ENCODE data around the gene ADAMTS2.

The ADAMTS2 gene

GRCh38 chr5:179160584-179160983, 184.7 kb downstream of the ADAMTS2 start:
- TF ChIP-seq CTCF (IDR thresholded peaks at IDR 0.05; ENCODE audit: insufficient read depth, low read length, missing control alignments), result no peak
- ChIA-PET POLR2A (no interaction called here), CTCF (interaction anchor here (1.1 to 2.2 kb wide), 2 partner anchors 15 to 333 kb away, joined by 3 to 9 read pairs; no protein-coding TSS in a partner anchor)
- no peak for DNase-seq (ENCODE audit: low read depth, low spot score)
- no peak overlapping the region for H3K4me3 ChIP-seq (ENCODE audit: low read depth, low read length)

DNA sequence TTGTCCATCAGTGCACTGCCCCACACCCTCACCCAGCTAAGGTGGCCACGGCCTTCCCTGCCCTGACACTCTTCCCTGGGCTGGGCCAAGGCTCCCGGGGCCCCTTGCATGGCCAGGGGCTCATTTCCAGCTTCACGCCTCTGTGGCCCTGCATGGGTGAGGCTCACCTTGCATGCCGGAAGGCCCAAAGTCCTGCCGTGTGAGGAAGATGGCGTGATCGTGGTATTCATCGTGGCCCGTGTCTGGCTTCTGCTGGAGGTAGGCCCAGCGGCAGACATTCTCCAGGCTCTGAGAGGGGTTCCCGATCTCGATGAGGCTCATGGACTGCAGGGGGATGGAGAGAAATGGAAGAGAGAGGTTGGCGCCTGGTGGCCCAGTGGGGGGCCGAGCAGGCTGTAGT, 186.7 kb downstream of the ADAMTS2 start:
- CTCF ChIA-PET, result interaction anchor here (1.1 to 1.7 kb wide), 2 partner anchors 9 to 10 kb away, joined by 4 to 5 read pairs; no protein-coding TSS in a partner anchor

GRCh38 chr5:179154991-179155955, 190.0 kb downstream of the ADAMTS2 start:
- no peak for DNase-seq (ENCODE audit: low read depth, low spot score)
- H3K4me3 ChIP-seq (ENCODE audit: low read depth, low read length), result no peak overlapping the region
- CTCF ChIA-PET, result no interaction called here
- POLR2A ChIA-PET, result no interaction called here
- no peak for TF ChIP-seq CTCF (IDR thresholded peaks at IDR 0.05; ENCODE audit: insufficient read depth, low read length, missing control alignments)

More for the DNA sequence above, 186.7 kb downstream of the ADAMTS2 start:
- POLR2A ChIA-PET, result no interaction called here
- H3K4me3 ChIP-seq (ENCODE audit: low read depth, low read length), result no peak overlapping the region
- no peak for TF ChIP-seq CTCF (IDR thresholded peaks at IDR 0.05; ENCODE audit: insufficient read depth, low read length, missing control alignments)
- no peak for DNase-seq (ENCODE audit: low read depth, low spot score)

DNA sequence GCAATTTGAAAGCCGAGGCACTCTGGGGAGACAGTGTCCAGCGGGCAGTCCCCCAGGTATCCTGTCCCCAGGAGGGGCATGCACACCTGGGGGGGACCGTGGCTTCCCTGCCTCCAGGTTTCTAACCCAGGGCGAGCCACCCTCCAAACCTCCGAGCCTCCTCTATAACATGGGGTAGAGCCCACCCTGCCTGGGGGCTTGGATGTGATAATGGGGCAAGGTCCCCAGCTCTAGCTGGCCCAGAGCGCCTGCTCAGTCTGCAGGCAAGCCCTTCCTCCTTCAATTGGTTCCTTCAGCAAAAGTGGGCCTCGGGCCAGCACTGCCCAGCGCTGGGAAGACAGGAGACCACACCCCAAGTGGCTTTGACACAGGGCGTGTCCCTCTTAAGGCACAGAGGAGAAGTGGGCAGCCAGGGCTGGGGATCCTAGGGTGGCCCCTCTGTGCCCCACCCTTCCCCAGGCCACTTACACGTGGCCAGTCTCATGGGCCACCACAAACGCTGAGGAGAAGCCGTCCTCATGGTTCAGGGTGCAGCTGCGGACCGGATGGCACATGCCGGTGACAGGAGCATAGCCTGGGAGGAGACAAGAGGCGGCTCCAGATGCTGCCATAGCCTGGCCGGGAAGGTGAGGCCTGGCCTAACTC, 190.8 kb downstream of the ADAMTS2 start:
- no peak for DNase-seq (ENCODE audit: low read depth, low spot score)
- ChIA-PET CTCF (interaction anchor here (0.9 kb wide), 1 partner anchor 13 kb away, joined by 6 read pairs; no protein-coding TSS in a partner anchor), POLR2A (no interaction called here)
- no peak overlapping the region for H3K4me3 ChIP-seq (ENCODE audit: low read depth, low read length)
- TF ChIP-seq CTCF (IDR thresholded peaks at IDR 0.05; ENCODE audit: insufficient read depth, low read length, missing control alignments), result no peak

- no peak for DNase-seq (ENCODE audit: low read depth, low spot score)
- CTCF ChIA-PET, result interaction anchor here (0.9 kb wide), 1 partner anchor 14 kb away, joined by 6 read pairs; no protein-coding TSS in a partner anchor
- H3K4me3 ChIP-seq (ENCODE audit: low read depth, low read length), result no peak overlapping the region
- no peak for TF ChIP-seq CTCF (IDR thresholded peaks at IDR 0.05; ENCODE audit: insufficient read depth, low read length, missing control alignments)
- POLR2A ChIA-PET, result no interaction called here
Observed at GRCh38 chr5:179153921-179154345, 191.3 kb downstream of the ADAMTS2 start.
